CMK (cell line): ENCODE results near the gene UBE3D.
"Not testable (repeated sequence)": the region's sequence is repeated elsewhere in the genome, so short reads cannot be mapped to it uniquely, and the experiment has no call there.

Experiments
- DNase-seq: peaks from one replicate; pipeline ENCODE4 v3.0.0-alpha.2; 2010; ENCODE audit warnings: low read depth

The UBE3D gene

DNA sequence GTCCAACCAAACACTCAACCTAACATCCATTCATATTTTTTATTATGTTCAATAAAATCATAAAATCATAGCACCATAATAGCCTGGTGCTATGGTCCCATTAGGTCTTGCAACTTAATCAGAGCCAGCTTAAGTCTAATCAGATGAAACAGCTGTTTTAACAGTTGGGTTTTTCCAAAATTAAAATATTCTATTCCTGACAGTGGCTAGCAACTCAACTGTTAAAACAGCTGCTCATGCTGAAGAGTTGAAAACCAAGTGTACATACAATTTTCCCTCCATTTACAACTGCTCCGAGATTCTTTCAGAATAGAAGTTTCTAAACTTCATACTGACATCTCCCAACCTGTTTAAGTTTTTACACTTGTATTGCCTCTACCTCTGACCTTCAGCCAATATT lies 89.5 kb downstream of the UBE3D start:
- DNase-seq: no peak

DNA sequence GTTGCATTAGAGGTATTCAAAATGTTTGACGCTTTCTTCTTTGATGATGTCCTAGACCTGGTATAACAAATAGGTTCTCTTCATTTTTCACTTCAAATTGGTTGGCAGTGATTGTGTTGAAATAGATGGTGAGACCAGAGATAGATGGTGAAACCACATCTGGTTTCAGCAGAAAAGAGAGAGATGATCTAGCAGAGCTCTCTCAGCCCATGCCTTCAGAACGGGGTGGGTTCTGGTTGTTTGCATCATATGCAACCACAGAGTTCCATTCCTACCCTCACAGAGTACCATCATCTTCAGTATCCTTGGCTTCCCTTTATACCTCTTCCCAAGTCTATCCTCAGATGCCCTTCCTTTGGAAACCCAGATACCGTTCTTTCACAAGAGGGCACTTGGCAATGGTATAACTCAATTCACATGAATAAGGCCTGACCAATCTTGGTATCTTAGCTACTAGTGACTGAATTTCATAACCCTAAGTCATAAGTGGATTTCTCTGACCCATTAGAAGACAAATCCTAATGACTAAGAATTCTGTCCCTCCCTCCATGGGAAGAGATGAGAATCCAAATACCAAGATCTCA lies 93.7 kb downstream of the UBE3D start:
- DNase-seq: no peak

DNA sequence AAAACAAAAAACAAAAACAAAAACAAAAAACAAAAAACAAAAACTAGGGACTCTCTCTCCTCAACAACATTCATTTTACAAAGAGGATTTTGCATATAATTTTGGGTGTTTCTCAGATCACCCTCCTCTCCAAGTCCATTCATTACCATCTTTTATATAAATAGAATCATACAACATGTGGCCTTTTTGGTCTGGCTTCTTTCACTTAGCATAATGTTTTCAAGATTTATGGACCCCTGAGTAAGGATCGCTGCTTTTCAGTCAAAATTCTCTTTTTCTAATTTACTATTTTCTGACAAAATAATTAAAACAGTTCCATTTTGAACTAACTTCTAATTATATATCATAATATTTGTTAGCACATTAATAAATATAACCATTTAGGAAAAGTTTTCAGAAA lies 94.8 kb downstream of the UBE3D start:
- no peak for DNase-seq

DNA sequence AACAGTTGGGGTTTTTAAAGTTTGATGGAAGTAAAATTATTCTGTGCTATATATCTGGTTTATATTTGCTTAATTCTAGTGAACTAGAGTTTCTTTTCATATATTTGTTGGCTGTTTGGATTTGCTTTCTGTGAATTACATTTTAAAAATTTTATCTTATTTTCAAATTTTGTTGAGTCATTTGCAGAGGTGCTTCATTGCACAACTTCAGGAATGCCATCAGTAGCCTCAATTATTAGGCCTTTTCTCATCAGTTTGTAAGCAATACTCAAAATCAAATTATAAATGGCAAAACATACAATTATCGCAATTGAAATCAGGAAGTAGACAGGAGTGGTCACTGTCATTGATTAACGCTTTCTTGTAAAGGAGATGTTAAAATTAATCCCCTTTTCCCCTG lies 96.9 kb downstream of the UBE3D start:
- DNase-seq: no peak

DNA sequence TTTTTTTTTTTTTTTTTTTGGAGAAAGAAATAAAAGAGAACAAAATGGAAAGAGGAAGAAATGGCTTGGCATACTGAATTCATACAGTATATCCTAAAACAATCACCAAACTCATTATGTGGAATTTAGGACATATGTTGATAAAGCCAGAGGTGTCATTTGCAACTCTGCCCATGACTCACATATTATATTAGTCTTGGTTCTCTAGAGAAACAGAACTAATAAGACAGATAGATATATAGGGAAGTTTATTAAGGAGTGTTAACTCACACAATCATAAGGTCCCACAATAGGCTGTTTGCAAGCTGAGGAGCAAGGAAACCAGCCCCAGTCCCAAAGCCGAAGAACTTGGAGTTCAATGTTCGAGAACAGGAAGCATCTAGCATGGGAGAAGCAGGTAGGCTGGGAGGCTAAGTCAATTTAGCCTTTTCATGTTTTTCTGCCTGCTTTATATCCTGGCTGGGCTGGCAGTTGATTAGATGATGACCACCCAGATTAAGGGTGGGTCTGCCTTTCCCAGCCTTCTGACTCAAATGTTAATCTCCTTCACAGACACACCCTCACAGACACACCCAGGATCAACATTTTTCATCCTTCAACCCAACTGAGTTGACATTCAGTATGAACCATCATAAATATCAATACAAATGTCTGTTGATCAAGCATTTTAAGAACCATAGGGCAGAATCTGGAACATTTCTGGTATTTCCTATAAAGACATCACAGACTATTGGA lies 102.3 kb downstream of the UBE3D start:
- no peak for DNase-seq

DNA sequence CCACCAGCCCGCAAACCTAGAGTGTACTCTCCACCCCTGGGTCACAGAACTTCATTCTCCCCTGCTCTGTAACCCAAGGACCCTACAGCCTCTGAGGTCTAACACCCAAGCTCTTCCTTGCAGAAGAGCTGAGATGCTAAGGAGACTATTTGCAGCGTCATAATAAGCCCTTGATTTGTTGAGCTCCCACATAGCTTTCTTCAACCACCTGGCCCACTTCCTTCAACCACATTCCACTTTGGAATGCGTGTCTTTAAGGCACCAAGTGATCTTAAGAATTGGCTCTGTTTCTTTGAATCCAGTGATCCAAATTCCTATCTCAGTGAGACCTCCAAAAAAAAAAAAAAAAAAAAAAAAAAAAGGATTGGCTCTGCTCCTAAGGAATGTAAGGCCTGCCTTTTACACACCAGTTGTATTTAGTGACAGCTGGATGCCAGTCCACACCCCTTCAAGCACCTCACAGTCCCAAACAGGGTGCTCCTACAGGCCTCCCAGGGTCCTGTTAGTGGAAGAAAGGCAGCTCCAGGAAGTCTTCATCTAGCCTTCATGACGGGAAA lies 106.2 kb downstream of the UBE3D start:
- DNase-seq: no peak

DNA sequence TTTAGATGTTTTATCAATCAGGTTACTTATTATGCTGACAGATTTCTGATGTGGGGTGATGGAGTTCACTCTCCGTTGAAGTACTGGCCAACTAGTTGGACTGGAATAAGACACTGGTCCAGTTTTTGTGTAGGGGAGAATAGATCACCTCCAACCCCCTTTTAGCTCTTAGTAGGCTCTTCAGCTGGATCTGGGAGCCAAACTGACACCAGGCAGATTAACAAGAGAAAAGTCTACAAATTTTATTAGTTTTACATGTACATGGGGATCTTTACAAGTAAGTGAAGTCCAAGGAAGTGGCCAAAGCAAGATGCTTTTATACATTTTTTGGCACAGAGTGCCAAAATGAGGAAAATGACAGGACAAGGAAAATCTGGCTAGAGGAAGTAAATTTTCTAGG lies 107.1 kb downstream of the UBE3D start:
- DNase-seq: no peak

DNA sequence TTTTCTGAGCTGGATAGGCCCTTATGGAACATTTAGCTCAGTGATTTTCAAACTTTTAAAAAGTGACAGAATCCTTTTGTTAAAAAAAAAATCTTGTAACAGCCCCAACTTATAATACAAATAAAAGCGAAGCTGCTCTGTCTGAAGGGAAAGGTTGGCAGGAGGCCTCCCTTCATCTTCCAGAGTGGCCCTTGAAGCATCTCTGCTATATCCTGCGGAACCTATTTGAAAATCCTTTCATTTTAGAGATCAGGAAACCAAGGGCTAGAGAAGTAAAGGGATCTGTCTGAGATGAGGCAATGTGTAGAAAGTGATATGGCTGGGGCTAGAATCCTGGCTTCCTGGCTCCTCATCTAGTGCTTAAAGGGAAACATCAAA lies 107.8 kb downstream of the UBE3D start:
- no peak for DNase-seq

DNA sequence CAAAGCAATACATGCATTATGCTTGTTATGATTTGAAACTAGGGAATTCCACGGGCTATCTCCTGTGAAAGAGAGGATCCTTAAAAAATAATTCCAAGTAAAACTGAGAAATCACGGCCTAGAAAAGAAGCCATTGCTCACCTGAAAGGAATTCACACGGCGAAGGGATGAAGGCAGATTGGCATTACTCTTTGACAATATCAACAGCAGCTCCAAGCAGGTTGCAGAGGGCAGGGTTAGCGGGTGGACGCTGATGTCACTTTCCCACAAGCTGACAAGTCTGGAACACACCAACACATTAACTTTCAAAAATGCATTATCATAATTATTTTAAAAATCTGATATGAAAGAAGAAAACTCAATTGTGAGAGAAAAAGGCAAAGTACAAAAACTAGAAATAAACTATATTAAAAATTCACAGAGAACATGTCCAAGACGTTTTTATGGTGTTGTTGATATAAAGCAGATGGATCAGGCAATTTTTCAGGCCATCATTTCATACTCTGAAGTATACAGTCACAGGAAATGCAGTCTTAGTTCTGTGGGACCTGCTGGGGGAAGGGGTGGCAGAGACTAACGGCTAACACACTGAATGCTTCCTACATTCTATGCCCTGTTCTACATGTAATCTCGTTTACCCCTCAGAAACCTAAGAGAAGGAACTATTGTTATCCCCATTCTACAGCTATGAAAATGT lies 108.3 kb downstream of the UBE3D start:
- no peak for DNase-seq

DNA sequence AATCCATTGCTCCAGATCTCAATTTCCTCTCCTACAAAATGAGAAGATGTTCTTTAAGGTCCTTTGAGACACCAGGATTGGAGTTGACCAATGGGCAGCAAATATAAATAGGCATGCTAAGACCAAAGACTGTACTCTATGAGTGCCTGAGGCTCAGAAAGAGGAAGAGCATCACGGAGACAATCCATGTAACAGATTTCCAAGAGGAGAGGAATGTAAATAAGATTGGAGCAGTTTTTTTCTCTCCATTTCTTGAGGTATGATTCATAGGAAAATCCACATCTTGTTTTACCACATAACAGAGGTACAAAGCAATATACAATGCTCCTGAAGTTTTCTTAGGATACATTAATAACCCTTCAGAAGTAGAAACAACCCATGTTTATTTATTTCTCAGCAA lies 109.8 kb downstream of the UBE3D start:
- DNase-seq: no peak

DNA sequence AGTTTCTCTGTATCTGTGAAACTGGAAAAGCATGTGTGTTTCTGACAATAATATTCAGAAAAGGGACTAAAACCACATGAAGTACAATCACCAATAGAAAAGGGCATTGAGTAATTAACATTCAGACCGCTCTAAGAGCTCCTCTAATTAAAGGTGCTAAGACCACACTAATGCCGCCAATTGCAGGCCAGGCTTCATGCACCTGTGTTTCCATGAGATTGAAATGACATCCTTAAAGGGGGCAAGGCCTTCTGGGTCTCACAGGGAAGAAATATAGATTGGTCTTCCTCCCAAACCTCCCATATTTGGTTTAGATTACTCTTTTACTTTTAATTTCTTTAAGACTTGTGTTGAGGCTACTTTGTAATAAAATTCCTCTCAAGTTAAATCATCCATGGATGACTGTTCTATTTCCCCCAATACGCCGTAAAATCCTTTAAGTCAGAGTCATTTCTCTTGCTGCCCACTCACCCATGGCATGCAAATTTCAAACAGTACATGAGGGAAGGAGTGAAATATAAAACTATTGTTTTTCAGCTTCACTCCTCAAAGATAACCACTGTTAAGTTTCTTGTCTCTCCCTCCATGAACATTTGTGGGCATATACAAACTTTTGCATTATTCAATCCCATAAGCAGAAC lies 110.6 kb downstream of the UBE3D start:
- DNase-seq: no peak

DNA sequence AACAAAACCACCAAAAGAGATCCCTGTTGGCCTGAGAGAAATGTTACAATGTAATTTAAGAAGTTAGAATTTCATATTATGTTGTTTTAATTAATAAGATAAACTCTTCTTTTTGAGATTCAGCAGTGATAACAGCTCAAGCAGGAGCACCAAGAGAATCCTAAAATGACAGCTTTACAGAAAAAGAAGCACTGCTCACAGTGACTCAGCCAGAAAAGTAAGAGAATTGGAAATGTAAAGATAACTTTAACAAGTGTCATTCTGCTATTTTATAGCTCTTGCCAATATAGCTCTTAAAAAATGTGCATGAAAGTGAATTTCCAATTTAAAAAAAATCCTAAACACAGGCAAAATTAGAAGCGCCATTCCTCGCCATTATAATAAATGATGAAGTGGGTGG lies 111.3 kb downstream of the UBE3D start:
- no peak for DNase-seq

DNA sequence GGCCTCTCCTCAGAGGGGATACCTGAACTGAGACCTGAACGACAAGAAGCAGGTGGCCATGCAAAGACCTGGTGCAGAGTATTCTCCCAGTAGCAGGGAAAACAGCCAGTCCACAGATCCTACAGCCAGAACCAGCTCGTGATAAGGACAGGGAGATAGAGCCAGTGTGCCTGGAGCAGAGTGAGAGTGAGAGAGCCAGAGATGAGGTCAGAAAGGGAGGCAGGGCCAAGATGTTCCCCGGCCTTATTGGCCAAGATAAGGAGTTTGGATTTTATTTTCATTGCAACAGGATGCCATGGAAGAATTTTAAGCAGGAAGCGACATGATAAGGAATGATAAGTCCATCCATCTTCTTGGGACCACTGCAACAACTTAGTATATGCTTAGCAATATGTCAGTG lies 111.8 kb downstream of the UBE3D start:
- no peak for DNase-seq

DNA sequence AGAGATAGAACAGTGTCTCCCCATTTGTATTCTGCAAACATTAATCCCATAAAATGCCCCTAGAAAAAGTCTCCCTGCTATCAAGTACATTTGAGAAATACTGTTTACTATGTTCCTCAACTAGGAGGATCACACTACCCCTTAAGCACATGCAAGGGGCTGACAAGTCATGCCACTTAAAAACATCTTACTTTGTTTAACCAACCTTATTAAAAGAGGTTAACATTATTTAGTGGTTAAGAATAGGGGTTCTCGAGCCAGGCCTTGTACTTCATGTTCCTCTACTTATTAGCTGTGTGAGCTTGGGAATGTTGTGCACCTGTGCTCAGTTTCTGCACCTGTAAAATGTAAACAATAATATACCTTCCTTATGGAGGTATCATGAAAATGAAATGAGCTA lies 113.7 kb downstream of the UBE3D start:
- no peak for DNase-seq

DNA sequence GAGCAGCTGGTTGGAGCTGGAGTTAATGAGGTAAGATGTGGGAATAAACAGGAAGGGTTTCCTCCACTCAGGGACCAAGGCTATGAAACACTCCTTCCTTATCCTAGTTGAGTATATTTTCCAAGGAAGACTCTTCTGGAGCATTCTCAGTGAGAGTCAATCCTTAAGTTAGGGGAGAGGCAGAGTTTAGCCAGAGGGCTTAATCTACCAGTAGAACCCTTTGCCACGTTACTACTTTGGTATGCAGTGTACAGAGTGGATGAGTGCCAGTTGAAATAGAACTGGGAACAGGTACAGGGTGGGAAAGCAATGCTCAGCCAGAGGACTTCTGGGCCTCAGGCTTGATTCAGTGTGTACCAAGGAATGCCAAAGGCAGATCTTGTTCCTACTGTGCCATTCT lies 114.3 kb downstream of the UBE3D start:
- DNase-seq: no peak

DNA sequence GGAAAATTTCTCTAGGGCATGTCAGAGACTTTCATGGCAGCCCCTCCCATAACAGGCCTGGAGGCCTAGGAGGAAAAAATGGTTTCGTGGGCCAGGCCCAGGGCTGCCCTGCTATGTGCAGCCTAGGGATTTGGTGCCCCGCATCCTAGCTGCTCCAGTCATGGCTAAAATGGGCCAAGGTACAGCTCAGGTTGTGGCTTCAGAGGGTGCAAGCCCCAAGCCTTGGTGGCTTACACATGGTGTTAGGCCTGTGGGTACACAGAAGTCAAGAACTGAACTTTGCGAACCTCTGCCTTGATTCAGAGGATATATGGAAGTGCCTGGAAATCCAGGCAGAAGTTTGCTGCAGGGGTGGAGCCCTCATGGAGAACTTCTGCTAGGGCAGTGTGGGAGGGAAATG lies 134.7 kb downstream of the UBE3D start:
- not testable (repeated sequence) for DNase-seq

DNA sequence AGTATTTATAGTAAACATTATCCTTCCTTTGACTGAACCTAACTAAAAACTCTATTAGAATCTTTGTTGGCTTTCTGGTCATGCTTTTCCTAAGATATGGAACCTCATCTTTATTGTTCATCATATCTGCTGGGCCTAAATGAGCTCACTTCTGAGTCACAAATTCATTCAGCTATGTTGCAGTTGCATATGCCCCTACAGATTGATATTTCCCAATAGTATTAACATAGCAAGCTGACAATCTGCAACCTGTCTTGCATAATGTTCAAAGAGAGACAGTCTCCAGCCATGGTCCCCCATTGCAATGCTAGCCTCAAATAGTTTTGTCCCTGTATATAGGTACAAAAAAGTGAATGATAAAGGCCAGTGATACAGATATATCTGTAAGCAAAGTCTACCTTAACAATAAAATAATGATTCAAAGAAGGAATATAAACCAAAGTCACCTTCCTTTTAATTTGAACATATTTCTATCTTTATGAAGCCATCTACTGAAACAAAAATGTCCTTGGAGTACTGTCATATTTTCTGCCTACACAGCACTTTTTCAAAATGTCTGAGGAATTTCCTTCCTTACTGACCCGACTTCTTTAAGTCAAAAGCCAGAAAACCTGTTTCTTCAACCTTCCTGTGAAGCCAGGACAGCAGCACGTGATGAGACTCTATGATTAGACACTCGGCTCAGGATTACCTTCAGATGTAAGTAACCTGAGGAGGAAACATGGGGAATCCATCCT lies 140.7 kb downstream of the UBE3D start:
- no peak for DNase-seq

DNA sequence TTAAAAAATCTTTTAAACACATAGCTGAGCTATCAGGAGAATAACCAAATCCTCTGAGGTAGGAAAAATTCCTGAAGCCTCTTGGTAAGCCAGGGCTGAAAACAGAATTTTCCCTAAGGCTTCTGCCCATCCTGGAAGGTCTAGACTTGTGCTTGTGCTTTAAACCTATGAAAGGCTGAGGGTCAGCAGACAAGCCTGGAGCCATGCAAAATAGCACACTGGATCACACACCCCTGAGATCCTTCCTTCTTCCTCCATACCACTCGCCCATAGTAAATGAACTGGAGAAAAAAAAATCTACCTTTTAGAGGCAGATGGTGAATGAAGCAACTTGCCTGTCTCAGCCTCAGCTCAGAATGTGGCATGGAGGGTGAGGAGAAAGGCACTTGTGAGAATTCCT lies 144.4 kb downstream of the UBE3D start:
- DNase-seq: no peak

DNA sequence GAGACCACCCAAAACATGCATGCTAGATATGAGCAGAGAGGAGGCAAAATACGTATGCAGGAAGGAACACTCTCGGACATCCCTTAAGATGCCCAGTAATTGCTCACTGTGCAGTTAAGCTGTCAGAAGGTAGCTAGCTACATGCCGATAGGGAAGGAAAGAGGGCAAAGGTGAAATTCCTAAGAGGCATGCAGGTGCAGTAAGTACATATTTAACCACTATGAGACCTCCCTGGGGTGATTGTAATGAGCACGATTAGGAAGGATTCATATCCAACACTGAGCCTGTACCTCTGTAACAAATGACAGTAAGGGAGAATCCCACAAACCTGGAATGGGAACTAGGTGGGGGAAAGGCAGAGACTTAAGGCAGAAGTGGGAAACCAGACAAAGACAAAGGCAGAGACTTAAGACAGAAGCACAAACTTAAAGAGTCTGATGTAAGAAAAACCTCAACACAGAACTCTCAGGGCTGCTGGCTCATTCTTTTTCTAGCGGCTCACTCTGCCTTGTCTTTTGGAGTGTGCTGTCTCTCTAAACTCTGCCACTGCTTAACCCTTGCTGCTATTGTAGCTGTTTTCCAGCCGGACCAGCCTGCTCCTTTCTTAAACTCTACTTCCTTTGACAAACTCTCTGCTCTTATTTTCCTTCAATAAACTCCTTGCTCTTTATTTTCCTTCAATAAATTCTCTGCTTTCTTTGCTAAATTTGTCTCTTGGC lies 148.1 kb downstream of the UBE3D start:
- DNase-seq: no peak

DNA sequence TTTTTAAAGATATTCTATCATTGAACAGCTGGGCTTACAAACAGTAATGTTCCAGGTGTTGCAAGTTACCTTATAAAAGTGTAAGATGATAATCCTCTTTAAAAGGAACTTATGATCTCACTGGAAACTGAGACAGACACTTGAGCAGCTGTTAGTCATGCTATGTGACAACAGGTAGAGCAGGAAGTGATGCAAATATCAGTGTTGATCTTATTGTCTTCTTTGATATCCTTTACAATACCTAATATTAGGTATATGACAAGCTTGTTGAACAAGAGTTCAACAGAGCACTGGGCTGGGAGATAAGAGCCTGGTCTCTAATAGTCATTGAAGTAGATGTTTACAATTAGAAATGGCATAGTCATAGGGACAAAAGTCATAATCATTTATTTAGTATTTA lies 150.0 kb downstream of the UBE3D start:
- DNase-seq: no peak

DNA sequence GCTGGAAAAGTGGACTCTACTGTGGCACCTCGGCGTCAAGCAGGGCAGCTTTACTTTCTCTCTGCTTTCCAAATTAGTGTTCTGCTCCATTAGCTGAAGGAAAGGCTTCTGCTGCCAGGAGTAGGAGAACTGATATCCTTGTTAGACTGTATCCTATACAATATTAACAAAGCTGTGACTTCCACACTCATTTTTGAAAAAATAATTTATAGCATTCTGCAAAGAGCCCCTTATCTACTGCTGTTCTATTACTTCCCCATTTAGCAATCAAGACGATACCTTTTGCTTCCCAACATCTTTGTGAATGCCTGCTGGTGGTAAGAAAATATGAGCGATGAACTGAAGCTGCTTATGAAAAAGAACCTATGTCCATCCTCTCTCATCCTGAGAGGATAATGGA lies 151.1 kb downstream of the UBE3D start:
- DNase-seq: no peak

DNA sequence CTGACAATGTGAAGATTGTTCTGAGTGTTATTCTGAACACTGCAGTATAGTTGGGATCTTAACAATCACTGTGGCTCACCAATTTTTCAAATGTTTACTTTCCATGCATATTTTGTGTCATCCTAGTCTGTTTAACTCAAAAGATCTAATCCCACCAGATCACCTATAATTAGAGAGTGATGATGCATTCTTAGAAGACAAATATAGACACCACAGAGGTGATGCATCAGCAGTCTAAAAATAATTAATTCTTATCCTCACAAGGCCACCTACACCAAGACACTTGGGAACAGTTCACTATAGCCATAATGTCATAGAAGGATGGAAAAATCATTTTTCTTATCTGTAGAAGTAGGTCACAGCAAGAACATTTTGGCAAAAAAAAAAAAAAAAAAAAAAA lies 154.8 kb downstream of the UBE3D start:
- DNase-seq: no peak
